GM18951 (cell line): ENCODE measurements around the gene ELMO2.

Source experiments
- POLR2A ChIP-seq: IDR thresholded peaks from 4 replicates; pipeline ENCODE4 v1.6.1; 2011; ENCODE audit warnings: mild to moderate bottlenecking; ENCODE audit not compliant: insufficient read length, insufficient read depth; ENCODE audit errors: extremely low read depth
- in situ Hi-C: fragments of 300-500 bp; cut with MboI; formaldehyde crosslinking; loops from one replicate; pipeline ENCODE4 v1.12.0; 2022; ENCODE audit warnings: low sequenced_read_pairs, mixed read lengths, inconsistent platforms; ENCODE audit not compliant: unreplicated experiment

ELMO2 gene

DNA sequence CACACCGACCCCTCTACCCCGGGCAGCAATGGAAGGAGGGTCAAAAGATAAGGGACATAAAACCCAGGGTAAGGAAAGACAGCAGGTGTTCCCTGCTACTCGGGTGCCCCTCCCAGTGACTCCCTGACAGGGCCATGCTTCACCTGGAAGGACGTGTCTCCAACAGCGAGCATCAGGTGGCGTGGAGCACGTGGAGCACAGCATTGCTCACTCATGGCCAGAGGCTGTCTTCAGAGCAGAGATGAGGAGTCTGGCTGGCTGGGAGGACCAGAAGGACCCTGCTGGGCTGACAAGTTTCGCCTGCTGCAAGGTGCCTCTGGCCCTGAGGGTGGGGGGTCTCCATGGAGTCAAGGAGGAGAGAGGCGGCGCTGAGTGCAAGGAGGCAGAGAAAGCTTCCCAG, 82.9 kb downstream of the ELMO2 start:
- no peak for TF ChIP-seq POLR2A
- in situ Hi-C loops = no loop called here

- in situ Hi-C loops = no loop called here
- no peak for TF ChIP-seq POLR2A
Measured at GRCh38 chr20:46322641-46323040, 83.8 kb downstream of the ELMO2 start.

- no peak for TF ChIP-seq POLR2A
- in situ Hi-C loops = no loop called here
Measured at GRCh38 chr20:46317685-46318177, 88.7 kb downstream of the ELMO2 start.

GRCh38 chr20:46316984-46317684, 89.3 kb downstream of the ELMO2 start:
- TF ChIP-seq POLR2A = no peak
- in situ Hi-C loops = no loop called here
